ENCODE results near the gene SLC39A13. TPM values are rescaled to one million over a fixed set of nuclear protein-coding genes. Genes with fewer than 3 reads are reported as not detected.

SLC39A13 gene
- total RNA-seq, result 10 to 100 TPM; 96.1 to 98.1 TPM
- long read RNA-seq, donor 1, partial matches to known transcripts, result 29 of 107 reads
- long read RNA-seq, donor 1, other reads (novel, unspliced or antisense), result 72 of 107 reads
- long read RNA-seq, donor 2, partial matches to known transcripts, result 171 of 515 reads
- long read RNA-seq, donor 2, other reads (novel, unspliced or antisense), result 334 of 515 reads

- intact Hi-C loops (cut with DNase I), result no loop called here
- DNase-seq (ENCODE audit: low spot score), result peak; percentile 99
Observed at GRCh38 chr11:47407746-47408590, at the start of gene SLC39A13. Gene SLC39A13, plus strand, starts transcription at chr11:47408590. Its CDS starts 1,505 bp downstream, at chr11:47410095.

GRCh38 chr11:47358731-47359051 lies 49.7 kb upstream of the SLC39A13 start:
- no peak for DNase-seq (ENCODE audit: low spot score)
- intact Hi-C loops (cut with DNase I), result loop anchor here (5.0 to 10.0 kb wide), 2 partner anchors 176 to 184 kb away; partner anchors contain the start of gene ARFGAP2 (in 1 of the 2)

- intact Hi-C loops (cut with DNase I), result loop anchor here (5.0 to 10.0 kb wide), 2 partner anchors 177 to 184 kb away; partner anchors contain the start of gene ARFGAP2 (in 1 of the 2)
- no peak for DNase-seq (ENCODE audit: low spot score)
Observed at GRCh38 chr11:47359162-47359561, 49.2 kb upstream of the SLC39A13 start.

GRCh38 chr11:47359586-47359985 lies 48.8 kb upstream of the SLC39A13 start:
- intact Hi-C loops (cut with DNase I), result loop anchor here (5.0 to 10.0 kb wide), 2 partner anchors 177 to 185 kb away; partner anchors contain the start of gene ARFGAP2 (in 1 of the 2)
- DNase-seq (ENCODE audit: low spot score), result peak; percentile 84

- intact Hi-C loops (cut with DNase I), result no loop called here
- peak; percentile 65 for DNase-seq (ENCODE audit: low spot score)
Observed at GRCh38 chr11:47360341-47360740, 48.0 kb upstream of the SLC39A13 start.

- DNase-seq (ENCODE audit: low spot score), result peak; percentile 47
- intact Hi-C loops (cut with DNase I), result no loop called here
Observed at GRCh38 chr11:47361419-47361818, 47.0 kb upstream of the SLC39A13 start.

- no peak for DNase-seq (ENCODE audit: low spot score)
- intact Hi-C loops (cut with DNase I), result no loop called here
Observed at GRCh38 chr11:47366020-47366490, 42.3 kb upstream of the SLC39A13 start.

- peak; percentile 1 for DNase-seq (ENCODE audit: low spot score)
- intact Hi-C loops (cut with DNase I), result loop anchor here (5.0 to 10.0 kb wide), 3 partner anchors 43 to 85 kb away; partner anchors contain the start of gene RAPSN (in 1 of the 2)
Observed at GRCh38 chr11:47369676-47370075, 38.7 kb upstream of the SLC39A13 start.

- DNase-seq (ENCODE audit: low spot score), result peak; percentile 38
- intact Hi-C loops (cut with DNase I), result loop anchor here (5.0 to 10.0 kb wide), 3 partner anchors 40 to 82 kb away; partner anchors contain the start of gene RAPSN (in 1 of the 2)
Observed at GRCh38 chr11:47372422-47372821, 36.0 kb upstream of the SLC39A13 start.

GRCh38 chr11:47373876-47374719 lies 34.3 kb upstream of the SLC39A13 start:
- DNase-seq (ENCODE audit: low spot score), result peak; percentile 95

GRCh38 chr11:47374720-47375019 lies 33.7 kb upstream of the SLC39A13 start:
- intact Hi-C loops (cut with DNase I), result loop anchor here (5.0 to 10.0 kb wide), 3 partner anchors 38 to 80 kb away; partner anchors contain the start of gene RAPSN (in 1 of the 2)
- DNase-seq (ENCODE audit: low spot score), result no peak

More at GRCh38 chr11:47373876-47374719, 34.3 kb upstream of the SLC39A13 start:
- intact Hi-C loops (cut with DNase I), result loop anchor here (5.0 to 10.0 kb wide), 3 partner anchors 38 to 81 kb away; partner anchors contain the start of gene RAPSN (in 1 of the 2)

- DNase-seq (ENCODE audit: low spot score), result peak; percentile 72
- intact Hi-C loops (cut with DNase I), result loop anchor here in 1 of 2 donors (10.0 kb wide), 1 partner anchor 80 kb away; no protein-coding TSS in a partner anchor
Observed at GRCh38 chr11:47375020-47375419, 33.4 kb upstream of the SLC39A13 start.

GRCh38 chr11:47375546-47376085 lies 32.8 kb upstream of the SLC39A13 start:
- DNase-seq (ENCODE audit: low spot score), result peak; percentile 50
- intact Hi-C loops (cut with DNase I), result loop anchor here in 1 of 2 donors (10.0 kb wide), 1 partner anchor 79 kb away; no protein-coding TSS in a partner anchor

GRCh38 chr11:47376107-47376524 lies 32.3 kb upstream of the SLC39A13 start:
- DNase-seq (ENCODE audit: low spot score), result peak; percentile 62
- intact Hi-C loops (cut with DNase I), result loop anchor here in 1 of 2 donors (10.0 kb wide), 1 partner anchor 79 kb away; no protein-coding TSS in a partner anchor

GRCh38 chr11:47376525-47377371 lies 31.6 kb upstream of the SLC39A13 start:
- peak; percentile 88 for DNase-seq (ENCODE audit: low spot score)
- intact Hi-C loops (cut with DNase I), result loop anchor here in 1 of 2 donors (10.0 kb wide), 1 partner anchor 78 kb away; no protein-coding TSS in a partner anchor

- intact Hi-C loops (cut with DNase I), result loop anchor here in 1 of 2 donors (10.0 kb wide), 1 partner anchor 77 kb away; no protein-coding TSS in a partner anchor
- DNase-seq (ENCODE audit: low spot score), result peak; percentile 79
Observed at GRCh38 chr11:47377571-47378009, 30.8 kb upstream of the SLC39A13 start.
